IgD-negative memory B cell (primary cell): ENCODE data around the gene C1QL2. TPM values are rescaled to one million over a fixed set of nuclear protein-coding genes. Genes with fewer than 3 reads are reported as not detected.

Experiments
- H3K27ac Mint-ChIP-seq, 3 donors: one replicate each; pipeline ENCODE4 v1.8.0; 2020 to 2022; ENCODE audit warnings: mild to moderate bottlenecking in 3 of 3, mixed read lengths in 3 of 3, moderate library complexity in 1 of 3
- H3K27me3 Mint-ChIP-seq: one replicate; pipeline ENCODE4 v1.8.0; 2021; ENCODE audit warnings: mixed read lengths
- H3K36me3 Mint-ChIP-seq: one replicate; pipeline ENCODE4 v1.8.0; 2020; ENCODE audit warnings: mild to moderate bottlenecking, mixed read lengths
- H3K4me1 Mint-ChIP-seq, 3 donors: one replicate each; pipeline ENCODE4 v1.8.0; 2020 to 2022; ENCODE audit warnings: mixed read lengths in 3 of 3, mild to moderate bottlenecking in 1 of 3
- H3K4me3 Mint-ChIP-seq, 4 donors: one replicate each; pipeline ENCODE4 v1.8.0; 2020 to 2022; ENCODE audit warnings: mild to moderate bottlenecking in 4 of 4, mixed read lengths in 4 of 4, moderate library complexity in 3 of 4
- H3K9me3 Mint-ChIP-seq, 3 donors: one replicate each; pipeline ENCODE4 v1.8.0; 2020 to 2021; ENCODE audit warnings: mixed read lengths in 3 of 3, mild to moderate bottlenecking in 1 of 3
- polyA plus RNA-seq: library from polyadenylated mRNA; unstranded; fragments of 300-500 nt; fragmentation: Illumina TruSeq; gene quantifications from one replicate; pipeline ENCODE4 v1.2.3, GENCODE V29; 2021

C1QL2 gene
- polyA plus RNA-seq, 1 donor from 2014 or later: not detected

GRCh38 chr2:119170504-119170903, 12.0 kb upstream of the C1QL2 start:
- H3K9me3 Mint-ChIP-seq: no peaks in the 10 kb centered on the region
- H3K27ac Mint-ChIP-seq: no peak overlapping the region
- no peak overlapping the region for H3K4me3 Mint-ChIP-seq
- peaks cover 9% of the 10 kb centered on the region for H3K27me3 Mint-ChIP-seq
- H3K4me1 Mint-ChIP-seq: no peaks in the 10 kb centered on the region
- H3K36me3 Mint-ChIP-seq: no peaks in the 10 kb centered on the region

GRCh38 chr2:119169717-119170116, 11.2 kb upstream of the C1QL2 start:
- Mint-ChIP-seq H3K27ac (no peak overlapping the region), H3K4me1 (no peaks in the 10 kb centered on the region), H3K9me3 (no peaks in the 10 kb centered on the region), H3K27me3 (peaks cover 9% of the 10 kb centered on the region), H3K36me3 (no peaks in the 10 kb centered on the region), H3K4me3 (no peak overlapping the region)

DNA sequence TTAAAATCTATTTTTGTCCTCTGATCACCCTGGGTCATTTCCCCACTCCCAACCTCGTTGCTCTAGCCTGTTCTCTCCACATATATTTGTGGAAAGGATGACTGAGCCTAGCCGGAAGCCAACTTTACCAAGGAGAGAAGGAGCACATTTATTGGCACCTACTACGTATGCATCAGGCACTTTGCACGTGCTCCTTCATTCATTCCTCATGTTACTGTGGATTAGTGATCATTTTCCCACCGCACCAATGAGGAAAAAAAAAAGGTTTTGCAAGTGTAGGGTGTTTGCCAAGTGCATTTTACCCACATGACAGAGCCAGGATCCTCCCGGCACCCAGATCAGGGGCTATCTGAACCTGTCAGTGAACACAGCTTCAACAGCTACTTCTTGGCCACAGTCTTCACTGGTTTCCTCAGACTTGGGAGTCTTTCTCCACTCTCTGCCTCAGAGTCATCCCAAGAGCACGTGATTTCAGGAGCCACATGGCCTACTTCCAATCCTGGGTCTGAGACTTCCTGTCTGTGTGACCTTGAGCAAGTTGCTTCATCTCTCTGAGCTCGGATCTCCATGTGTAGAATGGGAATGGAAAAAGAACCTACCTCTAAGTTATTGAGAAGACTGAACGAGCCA, 1.9 kb upstream of the C1QL2 start:
- peaks cover 35% of the 10 kb centered on the region for H3K27me3 Mint-ChIP-seq
- H3K4me1 Mint-ChIP-seq: no peaks in the 10 kb centered on the region
- H3K36me3 Mint-ChIP-seq: peaks cover 1% of the 10 kb centered on the region
- no peak overlapping the region for H3K4me3 Mint-ChIP-seq
- no peak overlapping the region for H3K27ac Mint-ChIP-seq
- peaks cover 2 to 6% (median 2%) of the 10 kb centered on the region in 3 donors for H3K9me3 Mint-ChIP-seq

GRCh38 chr2:119157850-119158511, 570 bp downstream of the C1QL2 start:
- Mint-ChIP-seq H3K4me1 (peaks cover 0 to 4% (median 0%) of the 10 kb centered on the region in 3 donors), H3K36me3 (peaks cover 1% of the 10 kb centered on the region), H3K27ac (no peak overlapping the region), H3K4me3 (no peak overlapping the region), H3K27me3 (peaks cover 51% of the 10 kb centered on the region), H3K9me3 (peaks cover 0 to 6% (median 2%) of the 10 kb centered on the region in 3 donors)

DNA sequence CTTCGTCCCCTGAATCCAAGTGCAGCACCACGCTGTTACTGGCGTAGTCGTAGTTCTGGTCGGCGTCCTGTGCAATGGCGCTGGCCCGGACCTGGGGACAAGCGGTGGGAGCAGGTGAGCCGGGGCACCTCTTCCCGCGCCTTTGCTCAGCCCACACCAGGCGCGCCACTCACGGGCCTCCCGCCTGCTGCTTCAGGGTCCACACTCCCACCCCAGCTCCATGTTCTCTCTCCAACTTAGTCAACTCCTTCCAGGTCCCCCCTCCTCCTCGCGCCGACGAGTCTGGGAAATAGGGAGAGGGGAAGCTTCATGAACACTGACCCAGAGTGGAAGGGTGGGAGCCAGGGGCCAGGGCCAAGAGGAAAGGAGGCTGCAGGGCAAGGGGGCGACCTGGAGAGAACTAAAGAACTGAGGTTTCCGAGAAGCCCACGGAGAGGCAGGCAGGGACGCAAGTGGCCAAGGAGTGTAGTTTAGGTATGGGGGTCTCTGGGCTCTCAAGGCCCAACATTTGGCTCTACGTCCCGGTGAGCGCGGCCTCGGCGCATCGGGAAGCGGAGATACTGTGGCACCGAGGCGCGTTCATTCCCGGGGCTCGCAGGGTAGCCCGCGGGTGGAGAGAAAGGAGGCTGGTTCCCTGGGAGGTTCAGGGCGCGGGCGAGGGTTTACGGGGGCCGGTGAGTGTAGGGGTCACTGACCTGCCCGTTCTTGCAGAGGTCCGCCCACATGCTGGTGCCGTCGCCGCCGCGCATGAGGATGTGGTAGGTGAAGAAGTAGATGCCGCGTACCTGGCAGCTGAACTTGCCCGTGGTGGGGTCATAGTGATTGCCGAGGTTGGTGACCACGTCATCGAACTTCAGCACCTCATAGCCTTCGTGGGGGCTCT, 1.4 kb downstream of the C1QL2 start:
- Mint-ChIP-seq H3K27ac (peak overlapping the region in 1 of 3 donors; percentile 53), H3K9me3 (peaks cover 0 to 2% (median 2%) of the 10 kb centered on the region in 3 donors), H3K4me3 (no peak overlapping the region), H3K27me3 (peaks cover 50% of the 10 kb centered on the region), H3K4me1 (peaks cover 0 to 4% (median 0%) of the 10 kb centered on the region in 3 donors), H3K36me3 (no peaks in the 10 kb centered on the region)

GRCh38 chr2:119156105-119156890, 2.3 kb downstream of the C1QL2 start:
- no peak overlapping the region for H3K4me3 Mint-ChIP-seq
- peaks cover 0 to 2% (median 0%) of the 10 kb centered on the region in 3 donors for H3K9me3 Mint-ChIP-seq
- H3K36me3 Mint-ChIP-seq: no peaks in the 10 kb centered on the region
- H3K4me1 Mint-ChIP-seq: peaks cover 0 to 4% (median 0%) of the 10 kb centered on the region in 3 donors
- peaks cover 48% of the 10 kb centered on the region for H3K27me3 Mint-ChIP-seq
- no peak overlapping the region for H3K27ac Mint-ChIP-seq

- peak overlapping the region in 1 of 4 donors; percentile 27 for H3K4me3 Mint-ChIP-seq
- peaks cover 0 to 4% (median 0%) of the 10 kb centered on the region in 3 donors for H3K4me1 Mint-ChIP-seq
- H3K27me3 Mint-ChIP-seq: peaks cover 49% of the 10 kb centered on the region
- H3K9me3 Mint-ChIP-seq: peaks cover 0 to 2% (median 0%) of the 10 kb centered on the region in 3 donors
- H3K27ac Mint-ChIP-seq: no peak overlapping the region
- no peaks in the 10 kb centered on the region for H3K36me3 Mint-ChIP-seq
These were observed 2.9 kb downstream of the C1QL2 start for GRCh38 chr2:119155633-119156032.

- H3K4me3 Mint-ChIP-seq: no peak overlapping the region
- peaks cover 0 to 2% (median 0%) of the 10 kb centered on the region in 3 donors for H3K9me3 Mint-ChIP-seq
- H3K36me3 Mint-ChIP-seq: no peaks in the 10 kb centered on the region
- peaks cover 0 to 4% (median 0%) of the 10 kb centered on the region in 3 donors for H3K4me1 Mint-ChIP-seq
- H3K27ac Mint-ChIP-seq: no peak overlapping the region
- H3K27me3 Mint-ChIP-seq: peaks cover 44% of the 10 kb centered on the region
These were observed 4.5 kb downstream of the C1QL2 start for GRCh38 chr2:119154076-119154475.

DNA sequence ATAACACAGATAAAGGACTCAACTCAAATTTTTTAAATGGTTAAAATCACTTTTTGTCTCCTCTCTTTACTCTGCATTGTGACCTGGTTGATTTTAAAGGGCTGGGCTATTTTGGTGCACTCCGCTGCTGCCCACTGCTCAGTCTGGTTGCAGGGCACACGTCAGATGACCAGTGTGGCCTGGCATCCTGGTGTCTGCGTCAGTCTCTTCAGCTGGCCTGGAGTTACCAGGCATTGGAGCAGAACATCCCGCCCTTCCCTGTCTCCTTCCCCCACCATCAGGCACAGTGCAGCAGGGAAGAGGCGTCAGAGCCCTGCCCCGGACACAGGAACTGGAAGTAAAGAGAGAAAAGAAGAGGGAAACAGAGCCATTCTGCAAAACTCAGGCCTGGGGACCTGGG, 8.9 kb downstream of the C1QL2 start:
- Mint-ChIP-seq H3K4me3 (no peak overlapping the region), H3K4me1 (peaks cover 0 to under 1% (median 0%) of the 10 kb centered on the region in 3 donors), H3K9me3 (no peaks in the 10 kb centered on the region), H3K27ac (no peak overlapping the region), H3K27me3 (peaks cover 22% of the 10 kb centered on the region), H3K36me3 (no peaks in the 10 kb centered on the region)

DNA sequence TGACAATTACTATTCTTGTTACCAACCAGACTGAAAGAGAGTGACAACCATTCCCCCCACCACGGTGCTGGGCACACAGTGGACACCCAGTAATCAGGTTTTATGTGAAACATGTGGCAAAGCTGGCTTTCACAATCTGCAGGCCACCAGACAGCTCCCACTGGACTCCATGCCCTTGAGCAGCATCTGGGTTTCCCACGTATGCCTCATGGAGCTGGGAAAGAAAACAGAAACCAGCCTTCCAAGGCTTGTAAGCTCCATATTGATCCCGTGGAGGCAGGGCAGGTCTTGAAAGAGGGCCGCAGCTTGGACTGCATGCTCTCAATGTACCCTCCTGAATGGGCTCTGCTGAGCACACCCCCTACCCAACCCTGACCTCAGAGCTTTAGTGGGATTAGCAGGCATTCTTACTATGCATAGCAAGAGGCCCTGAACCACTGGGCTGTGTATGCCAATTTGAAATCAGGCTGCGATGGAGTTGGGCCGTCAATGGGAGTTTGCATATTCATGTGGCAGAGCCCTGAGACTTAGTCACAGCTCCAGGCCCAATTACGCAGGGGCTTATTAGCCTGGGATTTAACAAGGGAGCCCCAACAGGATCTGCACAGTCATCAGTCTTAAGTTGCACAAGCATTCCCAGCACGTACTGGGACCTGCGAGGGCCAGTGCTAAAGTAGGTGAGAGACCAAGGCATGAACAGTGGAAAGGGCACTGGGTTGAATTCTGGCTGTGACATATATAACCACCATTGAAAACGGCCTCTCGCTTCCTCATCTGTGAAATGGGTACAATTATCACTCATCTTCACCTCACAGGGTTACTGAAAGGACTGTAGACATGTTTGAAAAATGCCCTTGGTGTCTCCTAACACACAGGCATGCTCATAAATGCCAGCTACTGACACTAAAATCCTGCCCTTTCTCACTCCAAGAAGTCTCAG, 10.5 kb downstream of the C1QL2 start:
- H3K27ac Mint-ChIP-seq: no peak overlapping the region
- no peak overlapping the region for H3K4me3 Mint-ChIP-seq
- H3K36me3 Mint-ChIP-seq: no peaks in the 10 kb centered on the region
- H3K27me3 Mint-ChIP-seq: peaks cover 14% of the 10 kb centered on the region
- no peaks in the 10 kb centered on the region for H3K4me1 Mint-ChIP-seq
- H3K9me3 Mint-ChIP-seq: no peaks in the 10 kb centered on the region

DNA sequence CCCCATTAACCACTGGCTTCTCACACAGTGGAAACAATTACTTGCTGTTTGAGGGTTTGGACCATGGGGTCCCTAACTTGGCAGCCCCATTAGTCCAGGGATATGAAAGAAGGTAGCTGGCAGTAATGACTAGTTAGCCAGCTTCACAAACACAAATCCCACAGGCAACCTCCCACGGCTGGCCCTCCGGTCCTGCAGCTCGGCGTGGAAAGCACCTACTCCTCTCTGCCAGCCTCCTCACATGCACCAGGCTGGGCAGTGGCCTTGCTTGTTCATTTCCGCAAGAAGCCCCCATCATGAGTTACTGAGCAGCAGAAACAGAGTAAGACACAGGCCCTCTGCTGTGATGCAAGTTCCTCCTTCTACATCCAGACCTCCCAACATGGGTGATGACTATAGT, 13.7 kb downstream of the C1QL2 start:
- Mint-ChIP-seq H3K4me3 (no peak overlapping the region), H3K27ac (no peak overlapping the region)

GRCh38 chr2:119142824-119143223, 15.7 kb downstream of the C1QL2 start:
- H3K9me3 Mint-ChIP-seq: no peaks in the 10 kb centered on the region
- H3K27me3 Mint-ChIP-seq: peaks cover 10% of the 10 kb centered on the region
- H3K4me3 Mint-ChIP-seq: no peak overlapping the region
- no peaks in the 10 kb centered on the region for H3K36me3 Mint-ChIP-seq
- H3K4me1 Mint-ChIP-seq: peaks cover 0 to 2% (median 0%) of the 10 kb centered on the region in 3 donors
- no peak overlapping the region for H3K27ac Mint-ChIP-seq

More for the DNA sequence above, 13.7 kb downstream of the C1QL2 start:
- Mint-ChIP-seq H3K27me3 (peaks cover 10% of the 10 kb centered on the region), H3K9me3 (no peaks in the 10 kb centered on the region), H3K4me1 (no peaks in the 10 kb centered on the region), H3K36me3 (no peaks in the 10 kb centered on the region)

DNA sequence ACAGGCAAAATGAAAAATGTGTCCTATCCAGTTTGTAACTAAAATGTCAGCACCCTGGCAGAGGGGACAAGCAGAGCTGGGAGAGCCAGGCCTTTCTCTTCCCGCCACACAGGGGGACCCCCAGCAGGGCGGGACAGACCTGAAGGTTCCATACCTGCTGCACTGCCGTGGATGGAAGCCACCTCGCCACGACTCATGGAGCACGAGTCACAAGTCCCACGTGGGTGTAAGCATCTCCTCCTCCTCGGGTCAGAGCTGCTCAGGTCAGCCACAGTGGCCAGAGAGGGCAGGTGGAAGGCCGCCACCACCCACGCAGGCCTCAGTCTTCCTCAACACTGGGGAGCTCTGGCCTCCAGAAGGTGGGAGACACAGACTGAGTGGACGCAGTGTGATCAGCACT, 21.0 kb downstream of the C1QL2 start:
- Mint-ChIP-seq H3K9me3 (peaks cover 0 to 4% (median 0%) of the 10 kb centered on the region in 3 donors), H3K4me3 (no peak overlapping the region), H3K27me3 (peaks cover 12% of the 10 kb centered on the region), H3K36me3 (no peaks in the 10 kb centered on the region), H3K4me1 (peaks cover 0 to 4% (median 0%) of the 10 kb centered on the region in 3 donors), H3K27ac (no peak overlapping the region)
